AG04450 (cell line): ENCODE data around the gene OR2T1. TPM values are rescaled to one million over a fixed set of nuclear protein-coding genes. Genes with fewer than 3 reads are reported as not detected.
"Not testable (repeated sequence)": the region's sequence is repeated elsewhere in the genome, so short reads cannot be mapped to it uniquely, and the experiment has no call there.

Experiments used
- CTCF ChIA-PET: fragments of 300-600, 350-600 bp; formaldehyde crosslinking; extraction: SDS; loops from one replicate; lab custom pipeline; 2022; ENCODE audit warnings: antibody characterized with exemption, inconsistent platforms; lab: Charles Lee
- POLR2A ChIA-PET: fragments of 350-600 bp; formaldehyde crosslinking; extraction: SDS; loops from one replicate; lab custom pipeline; 2021; ENCODE audit warnings: antibody characterized with exemption, inconsistent platforms; lab: Yijun Ruan, JAX
- DNase-seq: peaks from one replicate; pipeline ENCODE4 v3.0.0-alpha.2; 2011; ENCODE audit warnings: low read depth, low spot score
- H3K27ac ChIP-seq: one replicate; pipeline ENCODE4 v1.5.1; 2012; ENCODE audit warnings: low read depth, low read length, control low read depth
- H3K27me3 ChIP-seq: one replicate; pipeline ENCODE4 v1.6.0; 2012; ENCODE audit warnings: low read length; ENCODE audit not compliant: control insufficient read depth, insufficient read depth
- H3K4me3 ChIP-seq: 2 replicates; pipeline ENCODE4 v1.5.1; 2011; ENCODE audit warnings: mild to moderate bottlenecking, low read depth, low read length, control low read depth
- H3K9me3 ChIP-seq: 2 replicates; pipeline ENCODE4 v1.5.1; 2012; ENCODE audit warnings: low read length; ENCODE audit not compliant: control insufficient read depth, insufficient read depth
- polyA plus RNA-seq: library from polyadenylated mRNA; depleted of rRNA; stranded (reverse); fragments of >200 nt; gene quantifications from 2 replicates; pipeline ENCODE4 v1.2.3, GENCODE V29; 2011
- TF ChIP-seq, protein P1 (sequence below): IDR thresholded peaks from 2 replicates; pipeline ENCODE4 v1.5.1; 2011; ENCODE audit warnings: low read depth, low read length, control low read depth, inconsistent platforms

OR2T1 gene
- polyA plus RNA-seq, 1 experiment, result not detected

DNA sequence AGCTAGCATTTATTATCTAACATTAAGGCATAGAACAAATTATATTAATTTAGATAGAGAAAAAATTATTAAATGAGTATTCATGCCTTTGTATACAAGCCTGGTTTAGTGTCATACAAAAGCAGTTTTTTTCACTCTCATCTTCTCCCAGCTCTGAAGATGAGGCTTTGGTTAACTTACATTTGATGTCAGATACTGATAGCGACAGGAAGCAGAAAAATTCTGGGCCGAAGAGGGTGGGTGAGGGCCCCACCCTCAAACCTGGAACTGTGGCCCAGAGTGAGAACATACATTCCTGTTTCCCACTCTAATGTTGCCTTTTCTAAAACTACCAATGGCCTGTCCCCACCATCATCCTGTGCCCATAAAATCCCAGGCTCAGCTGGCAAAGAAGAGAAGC is 15.0 kb downstream of the OR2T1 start:
- CTCF ChIA-PET, result no interaction called here

DNA sequence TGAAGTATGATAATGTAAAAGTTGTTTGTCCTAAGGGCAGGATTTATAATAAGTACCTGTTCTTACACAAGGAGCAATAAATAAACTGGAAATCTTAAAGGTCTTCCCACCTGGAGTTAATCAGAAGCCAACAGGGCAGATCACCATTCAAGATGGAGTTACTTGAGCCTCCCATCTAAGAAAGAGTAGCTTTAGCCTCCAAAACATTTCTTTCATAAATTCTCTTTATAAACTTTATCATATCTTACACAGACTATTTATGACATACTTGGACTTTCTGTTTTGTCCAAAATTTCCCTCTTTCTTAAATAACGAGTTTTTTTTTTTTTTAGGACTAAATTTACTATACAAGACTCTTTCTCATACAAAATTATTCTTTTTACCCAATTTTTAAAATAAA is 18.5 kb downstream of the OR2T1 start:
- CTCF ChIA-PET, result no interaction called here
- no peaks in the 10 kb centered on the region for H3K27me3 ChIP-seq
- POLR2A ChIA-PET, result no interaction called here
- H3K27ac ChIP-seq, result no peak overlapping the region
- peaks cover 12% of the 10 kb centered on the region for H3K9me3 ChIP-seq
- DNase-seq, result no peak
- H3K4me3 ChIP-seq, result no peak overlapping the region
- TF ChIP-seq, protein P1, sequence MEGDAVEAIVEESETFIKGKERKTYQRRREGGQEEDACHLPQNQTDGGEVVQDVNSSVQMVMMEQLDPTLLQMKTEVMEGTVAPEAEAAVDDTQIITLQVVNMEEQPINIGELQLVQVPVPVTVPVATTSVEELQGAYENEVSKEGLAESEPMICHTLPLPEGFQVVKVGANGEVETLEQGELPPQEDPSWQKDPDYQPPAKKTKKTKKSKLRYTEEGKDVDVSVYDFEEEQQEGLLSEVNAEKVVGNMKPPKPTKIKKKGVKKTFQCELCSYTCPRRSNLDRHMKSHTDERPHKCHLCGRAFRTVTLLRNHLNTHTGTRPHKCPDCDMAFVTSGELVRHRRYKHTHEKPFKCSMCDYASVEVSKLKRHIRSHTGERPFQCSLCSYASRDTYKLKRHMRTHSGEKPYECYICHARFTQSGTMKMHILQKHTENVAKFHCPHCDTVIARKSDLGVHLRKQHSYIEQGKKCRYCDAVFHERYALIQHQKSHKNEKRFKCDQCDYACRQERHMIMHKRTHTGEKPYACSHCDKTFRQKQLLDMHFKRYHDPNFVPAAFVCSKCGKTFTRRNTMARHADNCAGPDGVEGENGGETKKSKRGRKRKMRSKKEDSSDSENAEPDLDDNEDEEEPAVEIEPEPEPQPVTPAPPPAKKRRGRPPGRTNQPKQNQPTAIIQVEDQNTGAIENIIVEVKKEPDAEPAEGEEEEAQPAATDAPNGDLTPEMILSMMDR, result no peak

More for the DNA sequence above, 15.0 kb downstream of the OR2T1 start:
- no peaks in the 10 kb centered on the region for H3K27me3 ChIP-seq
- TF ChIP-seq, protein P1, result no peak
- H3K27ac ChIP-seq, result no peak overlapping the region
- H3K9me3 ChIP-seq, result peaks cover 12% of the 10 kb centered on the region
- DNase-seq, result no peak
- no peak overlapping the region for H3K4me3 ChIP-seq
- POLR2A ChIA-PET, result no interaction called here

DNA sequence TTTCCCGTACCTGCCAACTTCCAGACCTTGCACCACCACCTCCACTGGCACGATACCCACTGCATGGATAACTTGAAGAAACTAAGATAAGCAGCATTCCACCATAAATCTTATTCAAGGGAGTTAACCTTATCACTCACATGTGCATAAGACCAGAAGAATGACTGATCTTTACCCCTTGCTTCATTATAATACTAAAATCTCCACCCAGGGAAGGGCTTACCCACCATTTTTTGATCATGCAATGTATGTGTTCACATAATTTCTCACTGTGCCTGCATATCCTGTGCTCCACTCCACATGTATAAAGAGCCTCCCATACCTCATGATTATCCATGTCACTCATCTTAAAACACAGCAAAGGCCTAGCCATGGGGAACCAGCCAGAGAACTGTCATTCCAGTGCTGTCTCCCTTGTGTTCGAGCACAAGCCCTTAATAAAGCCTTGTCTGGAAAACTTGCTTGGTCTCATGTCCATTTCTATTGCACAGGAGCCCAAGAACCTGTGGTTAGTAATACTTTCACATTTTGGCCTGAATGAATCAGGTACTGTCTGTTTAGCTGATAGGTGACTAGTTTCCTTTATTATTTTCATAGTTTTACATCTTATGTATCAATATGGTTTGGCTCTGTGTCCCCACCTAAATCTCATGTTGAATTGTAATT is 24.8 kb downstream of the OR2T1 start:
- DNase-seq, H3K27me3 ChIP-seq, H3K27ac ChIP-seq, POLR2A ChIA-PET, H3K9me3 ChIP-seq, H3K4me3 ChIP-seq, CTCF ChIA-PET: not testable (repeated sequence)

DNA sequence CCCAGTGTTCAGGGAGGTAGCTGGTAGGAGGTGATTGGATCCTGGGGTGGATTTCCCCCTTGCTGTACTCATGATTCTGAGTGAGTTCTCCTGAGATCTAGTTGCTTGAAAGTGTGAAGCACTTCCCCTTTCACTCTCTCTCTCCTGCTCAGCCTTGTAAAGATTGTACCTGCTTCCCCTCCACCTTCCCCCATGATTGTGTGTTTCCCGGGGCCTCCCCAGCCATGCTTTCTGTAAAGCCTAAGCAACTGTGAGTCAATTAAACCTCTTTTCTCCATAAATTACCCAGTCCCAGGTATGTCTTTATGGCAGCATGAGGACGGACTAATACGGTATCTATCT is 25.3 kb downstream of the OR2T1 start:
- H3K27me3 ChIP-seq, H3K27ac ChIP-seq, CTCF ChIA-PET, POLR2A ChIA-PET, H3K4me3 ChIP-seq, H3K9me3 ChIP-seq, DNase-seq: not testable (repeated sequence)

DNA sequence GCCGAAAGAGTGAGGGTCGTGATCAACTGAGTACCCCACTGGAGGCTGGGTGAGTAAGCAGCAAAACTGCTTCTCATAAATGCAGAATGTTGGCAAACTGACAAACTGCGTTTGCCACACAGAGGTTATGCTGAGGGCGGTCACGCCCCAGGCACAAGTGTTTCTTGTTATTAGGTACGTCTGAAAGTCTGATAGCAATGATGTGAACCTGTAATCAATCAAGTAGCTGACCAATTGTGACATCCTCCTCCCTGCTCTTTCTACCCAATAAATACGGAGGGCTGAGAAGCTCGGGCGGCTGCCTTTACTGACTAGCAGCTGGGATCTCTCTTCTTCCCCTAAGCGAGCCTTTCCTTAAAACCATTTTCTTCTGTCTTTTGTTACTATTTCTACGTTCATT is 28.8 kb downstream of the OR2T1 start:
- CTCF ChIA-PET, H3K27ac ChIP-seq, H3K27me3 ChIP-seq, DNase-seq, H3K4me3 ChIP-seq, POLR2A ChIA-PET, H3K9me3 ChIP-seq: not testable (repeated sequence)

DNA sequence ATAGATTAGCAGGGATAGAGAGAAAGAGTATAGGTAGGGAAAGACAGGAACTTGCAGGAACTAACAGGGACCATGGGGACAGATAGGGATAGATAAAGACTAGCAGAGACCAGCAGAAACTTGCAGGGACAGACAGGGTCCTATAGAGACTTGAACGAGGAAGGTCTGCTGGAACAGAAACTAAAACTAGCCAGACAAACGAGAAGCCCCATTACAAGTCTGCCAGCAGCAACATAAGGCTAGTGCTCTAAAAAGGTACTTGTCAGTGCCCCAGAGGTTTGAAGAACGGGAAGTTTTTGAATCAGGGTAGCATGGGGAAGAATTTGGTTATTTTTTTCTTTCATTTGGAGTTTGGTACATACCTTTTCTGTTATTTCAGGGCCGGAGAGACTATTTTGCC is 29.4 kb downstream of the OR2T1 start:
- POLR2A ChIA-PET, H3K4me3 ChIP-seq, H3K27ac ChIP-seq, H3K9me3 ChIP-seq, DNase-seq, CTCF ChIA-PET, H3K27me3 ChIP-seq: not testable (repeated sequence)

DNA sequence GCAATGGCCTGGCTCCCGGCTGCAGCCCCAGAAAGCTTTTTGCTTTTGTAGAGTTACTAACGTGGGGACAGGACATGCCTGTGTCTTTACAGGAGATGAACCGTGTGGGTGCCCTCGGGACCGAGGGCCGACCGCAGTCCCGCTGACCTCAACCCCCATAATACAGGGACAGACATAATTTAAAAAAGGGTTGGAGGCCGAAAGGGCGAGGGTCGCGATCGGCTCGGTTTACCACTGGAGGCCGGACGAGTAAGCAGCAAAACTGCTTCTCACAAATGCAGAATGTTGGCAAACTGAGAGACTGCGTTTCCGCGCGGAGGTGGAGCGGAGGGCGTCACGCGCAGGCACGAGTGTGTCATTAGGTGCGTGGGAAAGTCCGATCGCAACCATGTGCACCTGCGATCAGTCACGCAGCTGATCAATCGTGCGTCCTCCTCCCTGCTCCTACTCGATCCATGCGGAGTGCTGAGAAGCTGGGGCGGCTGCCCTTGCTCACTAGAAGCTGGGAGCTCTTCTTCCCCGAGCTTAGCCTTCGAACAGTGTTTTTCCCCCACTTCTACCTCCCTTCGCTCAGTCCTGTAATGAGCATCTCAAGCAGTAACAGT is 31.1 kb downstream of the OR2T1 start:
- H3K4me3 ChIP-seq, POLR2A ChIA-PET, DNase-seq, CTCF ChIA-PET, H3K9me3 ChIP-seq, H3K27me3 ChIP-seq, H3K27ac ChIP-seq: not testable (repeated sequence)

DNA sequence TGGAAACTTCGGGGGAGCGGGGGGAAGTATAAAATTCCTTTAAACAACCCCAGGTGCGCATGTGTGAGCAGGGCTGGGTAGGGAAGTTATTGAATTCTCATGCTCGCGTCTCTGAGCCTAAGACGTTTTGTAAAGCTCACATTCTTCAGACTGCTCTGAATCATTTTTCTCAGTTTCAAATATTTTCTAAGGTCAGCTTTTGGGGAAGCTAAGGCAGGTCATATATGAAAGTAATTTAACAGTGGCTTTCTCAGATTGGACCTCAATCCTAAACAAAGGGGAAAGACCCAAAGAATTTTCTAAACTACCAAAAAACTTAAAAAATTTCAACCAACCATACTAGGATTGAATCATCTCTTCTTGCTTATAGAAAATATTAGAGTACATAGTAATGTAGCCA is 32.1 kb downstream of the OR2T1 start:
- POLR2A ChIA-PET, H3K27me3 ChIP-seq, DNase-seq, H3K9me3 ChIP-seq, CTCF ChIA-PET, H3K27ac ChIP-seq, H3K4me3 ChIP-seq: not testable (repeated sequence)

DNA sequence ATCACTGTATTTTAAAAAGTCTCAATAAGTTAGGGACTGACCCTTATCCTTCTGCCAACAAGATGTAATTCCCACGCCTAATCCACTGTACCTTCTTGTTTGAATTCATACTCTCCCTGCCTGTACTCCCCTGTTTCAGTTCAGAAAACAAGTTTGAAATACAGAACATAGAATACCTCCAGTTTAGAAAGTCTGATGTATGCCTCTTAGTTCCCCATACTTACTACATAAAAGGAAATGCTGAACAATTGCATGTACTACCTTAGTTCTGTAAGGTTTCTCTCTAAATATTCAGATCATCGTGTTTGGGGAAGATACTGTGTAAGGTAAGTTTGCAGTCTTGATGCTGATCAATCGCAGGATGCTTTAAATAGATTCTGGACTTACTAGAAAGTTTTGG is 33.5 kb downstream of the OR2T1 start:
- H3K27ac ChIP-seq, H3K27me3 ChIP-seq, H3K4me3 ChIP-seq, H3K9me3 ChIP-seq, POLR2A ChIA-PET, DNase-seq, CTCF ChIA-PET: not testable (repeated sequence)

DNA sequence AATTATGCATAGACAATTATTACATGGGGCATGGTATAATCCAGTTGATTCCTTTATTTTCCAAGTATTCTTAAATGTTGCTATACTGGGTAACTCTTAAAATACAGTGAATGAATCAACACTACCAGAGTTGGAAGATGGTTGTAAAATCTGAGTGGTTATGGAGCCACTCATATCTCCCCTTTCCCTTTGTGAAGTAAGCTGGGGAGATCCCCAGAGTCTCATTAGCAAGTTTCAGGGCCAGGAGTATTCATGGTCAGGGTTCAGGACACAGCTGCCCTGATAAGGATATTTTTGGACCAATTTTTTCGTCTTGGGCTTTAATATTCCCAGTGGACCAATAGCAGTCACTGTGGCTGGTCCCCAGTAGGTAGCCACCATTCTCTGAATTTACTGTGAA is 35.8 kb downstream of the OR2T1 start:
- H3K9me3 ChIP-seq, POLR2A ChIA-PET, H3K4me3 ChIP-seq, H3K27me3 ChIP-seq, H3K27ac ChIP-seq, DNase-seq, CTCF ChIA-PET: not testable (repeated sequence)
